K562 (cell line): ENCODE data around the gene MAD2L1BP. TPM values are rescaled to one million over a fixed set of nuclear protein-coding genes. Genes with fewer than 3 reads are reported as not detected.

Experiments
- KLF16 ChIP-seq: IDR thresholded peaks from 2 replicates; pipeline ENCODE4 v1.6.1; 2016; ENCODE audit warnings: antibody characterized with exemption
- NEUROD1 ChIP-seq: fragments of 150-350 bp; IDR thresholded peaks from 2 replicates; pipeline ENCODE4 v1.6.1; 2014; ENCODE audit warnings: borderline replicate concordance, low read length, low read depth; ENCODE audit not compliant: partially characterized antibody
- NFE2L1 ChIP-seq: fragments of 450-650 bp; IDR thresholded peaks from 2 replicates; pipeline ENCODE4 v1.6.1; 2016; ENCODE audit warnings: missing genetic modification characterization, low read depth, mild to moderate bottlenecking, missing compliant biosample characterization, moderate library complexity, borderline replicate concordance
- POLR2AphosphoS5 ChIP-seq: IDR thresholded peaks from 2 replicates; pipeline ENCODE4 v1.6.1; 2011; ENCODE audit warnings: mild to moderate bottlenecking, low read depth, low read length, moderate library complexity; ENCODE audit not compliant: control insufficient read depth, insufficient read depth
- SAP30 ChIP-seq: fragments of 200-600 bp; sonication (generic); IDR thresholded peaks from 2 replicates; pipeline ENCODE4 v1.6.1; 2012; ENCODE audit warnings: borderline replicate concordance, low read depth, mild to moderate bottlenecking, moderate library complexity, low read length, control low read depth, inconsistent platforms; ENCODE audit not compliant: insufficient read depth, poor library complexity, severe bottlenecking
- TBL1XR1 ChIP-seq, 2 experiments: IDR thresholded peaks; 2 replicates each; pipeline ENCODE4 v1.6.1; 2012; ENCODE audit warnings: improper control_type of control experiment in 2 of 2, low read length in 2 of 2, mild to moderate bottlenecking in 1 of 2
- YY1 ChIP-seq, 3 experiments: IDR thresholded peaks; 2 replicates each; pipeline ENCODE4 v1.6.1; 2011; ENCODE audit warnings: low read length in 2 of 3, mild to moderate bottlenecking in 2 of 3, moderate library complexity in 2 of 3, borderline replicate concordance in 1 of 3, control low read depth in 1 of 3, low read depth in 1 of 3; ENCODE audit not compliant: insufficient read depth in 3 of 3, insufficient replicate concordance in 2 of 3, control insufficient read depth in 1 of 3, insufficient read length in 1 of 3; ENCODE audit errors: extremely low read depth in 1 of 3
- polyA plus RNA-seq, 8 experiments: library from polyadenylated mRNA; depleted of rRNA in 4 of 8; stranded (reverse) in 5 of 8; unstranded in 3 of 8; fragments of >200 nt; fragmentation: Nextera tagmentation in 2 of 8; fragmentation: Illumina TruSeq in 1 of 8; extraction: Ambion mirVana in 2 of 8; extraction: Trizol in 1 of 8; gene quantifications; 2 replicates each; pipeline versions ENCODE4 v1.2.1 to v1.2.3, GENCODE V29; 2011 to 2014; ENCODE audit warnings: inconsistent platforms in 1 of 8, missing spikeins in 1 of 8
- total RNA-seq, 7 experiments: library from RNA; depleted of rRNA in 6 of 7; stranded (reverse); fragments of >200 nt in 6 of 7; fragmentation: Illumina TruSeq in 2 of 7; extraction: Trizol in 2 of 7; gene quantifications; 2 replicates each; pipeline versions ENCODE4 v1.2.1 to v1.2.3, GENCODE V29; 2011 to 2021; ENCODE audit warnings: low replicate concordance in 1 of 7
- TF ChIP-seq, protein P1 (sequence below): fragments of 250-450 bp; sonication (Bioruptor Pico); IDR thresholded peaks from 2 replicates; pipeline ENCODE4 v1.6.1; 2021; ENCODE audit warnings: mild to moderate bottlenecking
- TF ChIP-seq, protein P2 (sequence below), 2 experiments: fragments of 450-650 bp; IDR thresholded peaks; 2 replicates each; pipeline ENCODE4 v1.6.1; 2018; ENCODE audit warnings: mild to moderate bottlenecking in 2 of 2, low read depth in 1 of 2; ENCODE audit not compliant: partially characterized antibody in 2 of 2

Gene MAD2L1BP
- total and polyA plus RNA-seq, 9 of the 15 experiments (the other 6 are each of a cell fraction or from before 2014, with no cell fraction given): 69.7 to 321 (median 111) TPM

DNA sequence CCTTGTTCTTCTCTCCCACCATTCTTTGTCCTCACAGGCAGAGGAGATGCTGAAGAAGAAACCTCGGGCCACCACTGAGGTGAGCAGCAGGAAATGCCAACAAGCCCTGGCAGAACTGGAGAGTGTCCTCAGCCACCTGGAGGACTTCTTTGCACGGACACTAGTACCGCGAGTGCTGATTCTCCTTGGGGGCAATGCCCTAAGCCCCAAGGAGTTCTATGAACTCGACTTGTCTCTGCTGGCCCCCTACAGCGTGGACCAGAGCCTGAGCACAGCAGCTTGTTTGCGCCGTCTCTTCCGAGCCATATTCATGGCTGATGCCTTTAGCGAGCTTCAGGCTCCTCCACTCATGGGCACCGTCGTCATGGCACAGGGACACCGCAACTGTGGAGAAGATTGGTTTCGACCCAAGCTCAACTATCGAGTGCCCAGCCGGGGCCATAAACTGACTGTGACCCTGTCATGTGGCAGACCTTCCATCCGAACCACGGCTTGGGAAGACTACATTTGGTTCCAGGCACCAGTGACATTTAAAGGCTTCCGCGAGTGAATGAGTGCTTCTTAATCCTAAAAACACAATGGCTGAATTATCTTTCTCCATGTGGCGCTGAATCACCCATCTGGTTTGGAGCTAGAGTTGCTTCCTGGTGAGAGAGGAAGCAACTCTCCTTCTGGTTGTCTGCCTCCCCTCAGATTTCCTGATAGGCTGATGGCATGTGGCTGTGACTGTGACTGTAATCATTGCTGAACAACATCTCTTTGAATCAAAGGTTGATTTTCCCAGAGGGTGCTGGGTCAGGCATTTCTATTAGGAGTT, 4.6 kb downstream of the MAD2L1BP start (continued):
- TF ChIP-seq KLF16 (peak; percentile 50; the same call in 1 of the 2 replicates), POLR2AphosphoS5 (peak; percentile 41), SAP30 (peak; percentile 57), YY1 (IDR thresholded peaks at IDR 0.05; ENCODE audit: borderline replicate concordance in 1 of 3, control insufficient read depth in 1 of 3, extremely low read depth in 1 of 3, insufficient read depth in 3 of 3, insufficient read length in 1 of 3, insufficient replicate concordance in 2 of 3, low read depth in 1 of 3, low read length in 2 of 3) (peak in 2 of 3 experiments; percentile 7 to 67), TBL1XR1 (IDR thresholded peaks at IDR 0.05; ENCODE audit: low read length in 2 of 2) (peak in 1 of 2 experiments; percentile 67; a peak in 2 of 4 replicates), NEUROD1 (no peak), NFE2L1 (tag) (no peak)
- TF ChIP-seq, protein P1, sequence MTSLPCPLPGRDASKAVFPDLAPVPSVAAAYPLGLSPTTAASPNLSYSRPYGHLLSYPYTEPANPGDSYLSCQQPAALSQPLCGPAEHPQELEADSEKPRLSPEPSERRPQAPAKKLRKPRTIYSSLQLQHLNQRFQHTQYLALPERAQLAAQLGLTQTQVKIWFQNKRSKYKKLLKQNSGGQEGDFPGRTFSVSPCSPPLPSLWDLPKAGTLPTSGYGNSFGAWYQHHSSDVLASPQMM (CRISPR knock-in tag): no peak
- TF ChIP-seq, protein P2, sequence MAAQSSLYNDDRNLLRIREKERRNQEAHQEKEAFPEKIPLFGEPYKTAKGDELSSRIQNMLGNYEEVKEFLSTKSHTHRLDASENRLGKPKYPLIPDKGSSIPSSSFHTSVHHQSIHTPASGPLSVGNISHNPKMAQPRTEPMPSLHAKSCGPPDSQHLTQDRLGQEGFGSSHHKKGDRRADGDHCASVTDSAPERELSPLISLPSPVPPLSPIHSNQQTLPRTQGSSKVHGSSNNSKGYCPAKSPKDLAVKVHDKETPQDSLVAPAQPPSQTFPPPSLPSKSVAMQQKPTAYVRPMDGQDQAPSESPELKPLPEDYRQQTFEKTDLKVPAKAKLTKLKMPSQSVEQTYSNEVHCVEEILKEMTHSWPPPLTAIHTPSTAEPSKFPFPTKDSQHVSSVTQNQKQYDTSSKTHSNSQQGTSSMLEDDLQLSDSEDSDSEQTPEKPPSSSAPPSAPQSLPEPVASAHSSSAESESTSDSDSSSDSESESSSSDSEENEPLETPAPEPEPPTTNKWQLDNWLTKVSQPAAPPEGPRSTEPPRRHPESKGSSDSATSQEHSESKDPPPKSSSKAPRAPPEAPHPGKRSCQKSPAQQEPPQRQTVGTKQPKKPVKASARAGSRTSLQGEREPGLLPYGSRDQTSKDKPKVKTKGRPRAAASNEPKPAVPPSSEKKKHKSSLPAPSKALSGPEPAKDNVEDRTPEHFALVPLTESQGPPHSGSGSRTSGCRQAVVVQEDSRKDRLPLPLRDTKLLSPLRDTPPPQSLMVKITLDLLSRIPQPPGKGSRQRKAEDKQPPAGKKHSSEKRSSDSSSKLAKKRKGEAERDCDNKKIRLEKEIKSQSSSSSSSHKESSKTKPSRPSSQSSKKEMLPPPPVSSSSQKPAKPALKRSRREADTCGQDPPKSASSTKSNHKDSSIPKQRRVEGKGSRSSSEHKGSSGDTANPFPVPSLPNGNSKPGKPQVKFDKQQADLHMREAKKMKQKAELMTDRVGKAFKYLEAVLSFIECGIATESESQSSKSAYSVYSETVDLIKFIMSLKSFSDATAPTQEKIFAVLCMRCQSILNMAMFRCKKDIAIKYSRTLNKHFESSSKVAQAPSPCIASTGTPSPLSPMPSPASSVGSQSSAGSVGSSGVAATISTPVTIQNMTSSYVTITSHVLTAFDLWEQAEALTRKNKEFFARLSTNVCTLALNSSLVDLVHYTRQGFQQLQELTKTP (IDR thresholded peaks at IDR 0.05; ENCODE audit: low read depth in 1 of 2, partially characterized antibody in 2 of 2): peak in 1 of 2 experiments; percentile 37
